Esophagus muscularis mucosa (tissue), 4 donors: ENCODE data around the gene ULK2. TPM values are rescaled to one million over a fixed set of nuclear protein-coding genes. Genes with fewer than 3 reads are reported as not detected.

Experiments used
- DNase-seq: peaks from one replicate; pipeline ENCODE4 v3.0.0-alpha.2; 2017; ENCODE audit errors: extremely low spot score
- H3K27ac ChIP-seq, 4 donors: fragments of 200-600 bp; sonication (generic); replicated peaks in 1 of 4; 1 replicate in 3 of 4; 2 replicates in 1 of 4; pipeline ENCODE4 v1.5.1; 2016 to 2019; ENCODE audit warnings: mild to moderate bottlenecking in 1 of 4
- H3K27me3 ChIP-seq, 4 donors: fragments of 200-600 bp; sonication (generic); one replicate each; pipeline versions ENCODE4 v1.5.1 to v1.6.0; 2016 to 2019
- H3K36me3 ChIP-seq, 4 donors: fragments of 200-600 bp; sonication (generic); one replicate each; pipeline ENCODE4 v1.5.1; 2016 to 2019
- H3K4me1 ChIP-seq, 4 donors: fragments of 200-600 bp; sonication (generic); one replicate each; pipeline ENCODE4 v1.5.1; 2016 to 2019
- H3K4me3 ChIP-seq, 4 donors: fragments of 200-600 bp; sonication (generic); 1 replicate in 2 of 4; 2 replicates in 2 of 4; pipeline ENCODE4 v1.5.1; 2016 to 2019; ENCODE audit warnings: mild to moderate bottlenecking in 4 of 4, moderate library complexity in 1 of 4
- H3K9me3 ChIP-seq, 4 donors: fragments of 200-600 bp; sonication (generic); 1 replicate in 3 of 4; 2 replicates in 1 of 4; pipeline ENCODE4 v1.5.1; 2016 to 2019
- CTCF ChIP-seq, 3 experiments: fragments of 200-600 bp in 2 of 3; fragments of 450-650 bp in 1 of 3; sonication (generic) in 2 of 3; IDR thresholded peaks; one replicate each; pipeline ENCODE4 v1.5.1; 2017 to 2019; ENCODE audit warnings: antibody characterized with exemption in 3 of 3, mild to moderate bottlenecking in 2 of 3, moderate library complexity in 1 of 3
- EP300 ChIP-seq: sonication (generic); formaldehyde crosslinking; IDR thresholded peaks from one replicate; pipeline ENCODE4 v1.6.1; 2017; ENCODE audit warnings: antibody characterized with exemption
- POLR2A ChIP-seq: fragments of 450-650 bp; IDR thresholded peaks from one replicate; pipeline ENCODE4 v1.6.1; 2017; ENCODE audit warnings: antibody characterized with exemption, moderate library complexity, mild to moderate bottlenecking, low read depth
- POLR2AphosphoS5 ChIP-seq, 2 donors: sonication (generic); formaldehyde crosslinking; IDR thresholded peaks; one replicate each; pipeline ENCODE4 v1.6.1; 2017; ENCODE audit warnings: antibody characterized with exemption in 2 of 2
- WGBS: methylation state at CpG from one replicate; pipeline ENCODE4 v1.1.5; 2018; 5-methylcytosine and 5-hydroxymethylcytosine counted together
- intact Hi-C: fragments of 100-400 bp; cut with DNase I; formaldehyde crosslinking; loops from one replicate; pipeline ENCODE4 v1.15.1; 2023
- total RNA-seq, 4 donors: library from RNA; depleted of rRNA; stranded (reverse); fragments of >200 nt; gene quantifications; one replicate each; pipeline versions ENCODE4 v1.1.0 to v1.2.1, GENCODE V29; 2016

Gene ULK2
- total RNA-seq, 4 donors from 2014 or later, result 27.8 to 59.0 (median 43.1) TPM

DNA sequence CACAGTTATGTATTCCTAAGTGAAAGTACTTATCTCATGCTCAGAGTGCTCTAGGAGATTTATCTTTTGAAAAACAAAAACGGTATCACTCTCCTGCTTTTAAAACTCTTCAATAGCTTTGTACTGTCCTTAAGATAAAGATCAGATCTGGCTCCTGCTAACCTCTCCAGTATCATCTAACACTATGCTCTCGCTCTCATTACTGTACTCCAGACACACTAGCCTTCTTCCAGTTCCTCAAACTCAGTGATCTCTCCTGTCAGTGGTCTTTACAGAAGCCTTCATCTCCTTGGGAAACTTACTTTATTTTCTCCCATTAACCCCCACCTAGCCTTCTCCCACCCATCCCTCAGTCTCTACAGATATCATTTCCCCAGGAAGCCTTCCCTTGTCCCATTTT is 10.1 kb downstream of the ULK2 start:
- intact Hi-C loops, result no loop called here
- no peaks in the 10 kb centered on the region for H3K4me1 ChIP-seq
- no peak for DNase-seq
- no peak overlapping the region for H3K4me3 ChIP-seq
- H3K9me3 ChIP-seq, result no peaks in the 10 kb centered on the region
- H3K36me3 ChIP-seq, result peaks cover 0 to 58% (median 15%) of the 10 kb centered on the region in 4 donors
- no peaks in the 10 kb centered on the region for H3K27me3 ChIP-seq
- TF ChIP-seq POLR2AphosphoS5 (IDR thresholded peaks at IDR 0.05) (no peak), CTCF (IDR thresholded peaks at IDR 0.05) (no peak), EP300 (no peak), POLR2A (no peak)
- no peak overlapping the region for H3K27ac ChIP-seq
- 82% methylated on average over 2 of the region's 2 CpGs for WGBS

GRCh38 chr17:19833914-19834313 is 33.8 kb downstream of the ULK2 start:
- Histone ChIP-seq H3K9me3 (no peaks in the 10 kb centered on the region), H3K27me3 (no peaks in the 10 kb centered on the region), H3K36me3 (peaks cover 5 to 78% (median 47%) of the 10 kb centered on the region in 4 donors), H3K27ac (no peak overlapping the region), H3K4me1 (no peaks in the 10 kb centered on the region), H3K4me3 (no peak overlapping the region)
- TF ChIP-seq POLR2A, result no peak
- TF ChIP-seq CTCF (IDR thresholded peaks at IDR 0.05), result no peak
- TF ChIP-seq EP300, result no peak
- no peak for DNase-seq
- intact Hi-C loops, result no loop called here

GRCh38 chr17:19830061-19830460 is 37.7 kb downstream of the ULK2 start:
- H3K36me3 ChIP-seq, result peaks cover 7 to 63% (median 29%) of the 10 kb centered on the region in 4 donors
- intact Hi-C loops, result no loop called here

GRCh38 chr17:19812407-19812806 is 55.3 kb downstream of the ULK2 start:
- no peaks in the 10 kb centered on the region for H3K9me3 ChIP-seq
- 86% methylated on average over 3 of the region's 3 CpGs for WGBS
- no peaks in the 10 kb centered on the region for H3K27me3 ChIP-seq
- H3K36me3 ChIP-seq, result peaks cover 14 to 81% (median 36%) of the 10 kb centered on the region in 4 donors
- H3K4me1 ChIP-seq, result no peaks in the 10 kb centered on the region
- H3K27ac ChIP-seq, result no peak overlapping the region
- intact Hi-C loops, result no loop called here
- H3K4me3 ChIP-seq, result no peak overlapping the region
- no peak for DNase-seq
- no peak for TF ChIP-seq POLR2A
- TF ChIP-seq EP300, result no peak
- TF ChIP-seq CTCF (IDR thresholded peaks at IDR 0.05), result no peak
- TF ChIP-seq POLR2AphosphoS5 (IDR thresholded peaks at IDR 0.05), result no peak

More at GRCh38 chr17:19830061-19830460, 37.7 kb downstream of the ULK2 start:
- H3K4me3 ChIP-seq, result no peak overlapping the region
- no peak overlapping the region for H3K27ac ChIP-seq
- 100% methylated on average over 2 of the region's 2 CpGs for WGBS
- DNase-seq, result no peak
- H3K27me3 ChIP-seq, result no peaks in the 10 kb centered on the region
- H3K9me3 ChIP-seq, result no peaks in the 10 kb centered on the region
- no peak for TF ChIP-seq POLR2A
- no peaks in the 10 kb centered on the region for H3K4me1 ChIP-seq

DNA sequence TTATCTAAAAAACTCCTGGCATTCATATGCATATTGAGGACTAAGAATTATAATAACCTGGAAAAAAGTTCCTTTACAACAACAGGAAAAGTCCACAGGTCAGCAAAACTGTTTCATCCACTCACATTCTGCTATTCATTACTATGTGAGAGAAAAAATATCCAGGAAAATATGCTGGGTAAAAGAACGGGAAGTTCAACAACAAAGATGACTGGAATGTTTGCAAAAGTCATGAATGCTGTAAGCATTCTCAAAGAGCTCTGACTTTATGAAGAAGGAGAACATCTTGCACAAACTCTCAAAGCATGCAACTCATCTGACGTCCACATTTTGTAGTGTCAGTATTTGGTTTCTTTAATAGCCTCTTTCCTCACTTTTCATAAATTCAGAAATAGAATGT is 62.7 kb downstream of the ULK2 start:
- H3K27ac ChIP-seq, result peak overlapping the region in 3 of 4 donors; percentile 26 to 54 (median 27)
- intact Hi-C loops, result no loop called here

More for the DNA sequence above, 62.7 kb downstream of the ULK2 start:
- H3K4me1 ChIP-seq, result no peaks in the 10 kb centered on the region
- TF ChIP-seq CTCF (IDR thresholded peaks at IDR 0.05), result no peak
- no peak for TF ChIP-seq POLR2A
- peak in 1 of 2 donors; percentile 36 for TF ChIP-seq POLR2AphosphoS5 (IDR thresholded peaks at IDR 0.05)
- no peak for DNase-seq
- H3K36me3 ChIP-seq, result peaks cover 23 to 75% (median 44%) of the 10 kb centered on the region in 4 donors
- 59% methylated on average over 2 of the region's 2 CpGs for WGBS
- H3K4me3 ChIP-seq, result no peak overlapping the region
- H3K9me3 ChIP-seq, result no peaks in the 10 kb centered on the region
- H3K27me3 ChIP-seq, result no peaks in the 10 kb centered on the region
